SK-N-SH (cell line): ENCODE data around the gene WDR31. TPM values are rescaled to one million over a fixed set of nuclear protein-coding genes. Genes with fewer than 3 reads are reported as not detected.

Source experiments
- CTCF ChIA-PET: fragments of 300-600, 350-600 bp; formaldehyde crosslinking; extraction: SDS; loops from one replicate; lab custom pipeline; 2021; lab: Yijun Ruan, JAX
- POLR2A ChIA-PET: fragments of 350-600 bp; sonication (Branson Sonifier 250); formaldehyde crosslinking; extraction: SDS; loops from one replicate; lab custom pipeline; 2020; ENCODE audit warnings: antibody characterized with exemption, inconsistent platforms; lab: Yijun Ruan, JAX
- DNase-seq: peaks from one replicate; pipeline ENCODE4 v3.0.0; 2012
- H2AFZ ChIP-seq: fragments of 200-600 bp; sonication (generic); 2 replicates; pipeline ENCODE4 v1.8.1; 2016; ENCODE audit warnings: antibody characterized with exemption, mild to moderate bottlenecking, low read depth
- H3F3A ChIP-seq: fragments of 200-600 bp; sonication (generic); replicated peaks from 2 replicates; pipeline ENCODE3; 2016; ENCODE audit warnings: antibody characterized with exemption, mild to moderate bottlenecking; ENCODE audit not compliant: insufficient read depth
- H3K27ac ChIP-seq, 2 experiments: fragments of 200-500 bp in 1 of 2; fragments of 200-600 bp in 1 of 2; sonication (Bioruptor generic) in 1 of 2; sonication (generic), shearing (Covaris generic) in 1 of 2; 2 replicates each; pipeline versions ENCODE4 v1.5.1 to v1.6.1; 2014 to 2016; ENCODE audit warnings: low read depth in 2 of 2, inconsistent platforms in 1 of 2, low read length in 1 of 2, mild to moderate bottlenecking in 1 of 2, mixed read lengths in 1 of 2
- H3K27me3 ChIP-seq: fragments of 200-600 bp; sonication (generic), shearing (Covaris generic); 2 replicates; pipeline ENCODE4 v1.6.1; 2016; ENCODE audit warnings: mixed run types; ENCODE audit not compliant: insufficient read depth
- H3K36me3 ChIP-seq, 2 experiments: fragments of 200-500 bp in 1 of 2; fragments of 200-600 bp in 1 of 2; sonication (Bioruptor generic) in 1 of 2; sonication (generic) in 1 of 2; replicated peaks in 1 of 2; 2 replicates each; pipeline versions ENCODE3 to v1.5.1; 2014 to 2016; ENCODE audit warnings: low read length in 1 of 2, mild to moderate bottlenecking in 1 of 2; ENCODE audit not compliant: insufficient read depth in 2 of 2, control insufficient read depth in 1 of 2
- H3K4me1 ChIP-seq, 2 experiments: fragments of 200-500 bp in 1 of 2; fragments of 200-600 bp in 1 of 2; sonication (Bioruptor generic) in 1 of 2; sonication (generic), shearing (Covaris generic) in 1 of 2; 2 replicates each; pipeline versions ENCODE4 v1.5.1 to v1.6.1; 2014 to 2016; ENCODE audit warnings: low read depth in 1 of 2, low read length in 1 of 2, mixed run types in 1 of 2; ENCODE audit not compliant: insufficient read depth in 2 of 2, control insufficient read depth in 1 of 2
- H3K4me2 ChIP-seq: fragments of 200-600 bp; sonication (generic), shearing (Covaris generic); 2 replicates; pipeline ENCODE4 v1.6.1; 2017; ENCODE audit warnings: mixed run types
- H3K4me3 ChIP-seq, 2 experiments: fragments of 200-500 bp in 1 of 2; fragments of 200-600 bp in 1 of 2; sonication (Bioruptor generic) in 1 of 2; sonication (generic), shearing (Covaris generic) in 1 of 2; 2 replicates each; pipeline versions ENCODE4 v1.5.1 to v1.8.1; 2014 to 2016; ENCODE audit warnings: low read depth in 2 of 2, inconsistent platforms in 1 of 2, low read length in 1 of 2, mild to moderate bottlenecking in 1 of 2, mixed read lengths in 1 of 2, moderate library complexity in 1 of 2
- H3K79me2 ChIP-seq: fragments of 200-600 bp; sonication (generic); 2 replicates; pipeline ENCODE4 v1.8.1; 2017; ENCODE audit warnings: mild to moderate bottlenecking; ENCODE audit not compliant: insufficient read depth
- H3K9ac ChIP-seq: fragments of 200-600 bp; sonication (generic); 2 replicates; pipeline ENCODE4 v1.6.1; 2017; ENCODE audit warnings: mixed run types
- H3K9me2 ChIP-seq: fragments of 200-600 bp; sonication (generic); 2 replicates; pipeline ENCODE4 v1.6.1; 2017; ENCODE audit warnings: mixed run types
- H3K9me3 ChIP-seq: fragments of 200-600 bp; sonication (generic); 2 replicates; pipeline ENCODE4 v1.6.1; 2017; ENCODE audit warnings: mixed run types, mild to moderate bottlenecking, moderate library complexity
- H4K20me1 ChIP-seq: fragments of 200-600 bp; sonication (generic); 2 replicates; pipeline ENCODE4 v1.6.1; 2017; ENCODE audit warnings: mild to moderate bottlenecking, mixed run types; ENCODE audit not compliant: insufficient read depth
- CHD2 ChIP-seq: fragments of 150-350 bp; IDR thresholded peaks from 2 replicates; pipeline ENCODE4 v1.6.1; 2018; ENCODE audit warnings: low read length; ENCODE audit not compliant: partially characterized antibody
- FOXJ3 ChIP-seq: sonication (generic); formaldehyde crosslinking; IDR thresholded peaks from 2 replicates; pipeline ENCODE4 v1.5.1; 2020; ENCODE audit warnings: mild to moderate bottlenecking, missing genetic modification reagents
- GABPA ChIP-seq: IDR thresholded peaks from 2 replicates; pipeline ENCODE4 v1.4.0; 2012; ENCODE audit warnings: low read depth, mild to moderate bottlenecking
- GATA2 ChIP-seq: sonication (generic); formaldehyde crosslinking; IDR thresholded peaks from 2 replicates; pipeline ENCODE4 v1.5.0; 2020; ENCODE audit warnings: mild to moderate bottlenecking, missing genetic modification reagents
- JUND ChIP-seq: IDR thresholded peaks from 2 replicates; pipeline ENCODE4 v1.4.0; 2012
- MEF2A ChIP-seq: IDR thresholded peaks from 2 replicates; pipeline ENCODE4 v1.4.0; 2012; ENCODE audit warnings: low read depth, borderline replicate concordance
- MXI1 ChIP-seq: IDR thresholded peaks from 2 replicates; pipeline ENCODE4 v1.6.1; 2012; ENCODE audit warnings: mild to moderate bottlenecking, low read depth, low read length, improper control_type of control experiment
- NRF1 ChIP-seq: IDR thresholded peaks from 2 replicates; pipeline ENCODE4 v1.6.1; 2012; ENCODE audit warnings: low read depth, mild to moderate bottlenecking, low read length
- POLR2AphosphoS5 ChIP-seq: IDR thresholded peaks from 2 replicates; pipeline ENCODE4 v1.6.1; 2012; ENCODE audit warnings: low read depth, low read length
- RCOR1 ChIP-seq: fragments of 150-350 bp; IDR thresholded peaks from 2 replicates; pipeline ENCODE4 v1.6.1; 2017; ENCODE audit warnings: antibody characterized with exemption, low read length
- REST ChIP-seq: IDR thresholded peaks from 2 replicates; pipeline ENCODE4 v1.6.1; 2012; ENCODE audit warnings: mild to moderate bottlenecking, low read depth, low read length, moderate library complexity
- RFX5 ChIP-seq: IDR thresholded peaks from 2 replicates; pipeline ENCODE4 v1.6.1; 2012; ENCODE audit warnings: mild to moderate bottlenecking, improper control_type of control experiment, low read length
- TAF1 ChIP-seq: IDR thresholded peaks from 2 replicates; pipeline ENCODE4 v1.6.1; 2012; ENCODE audit warnings: low read depth, mild to moderate bottlenecking, low read length, moderate library complexity, borderline replicate concordance
- TEAD4 ChIP-seq: IDR thresholded peaks from 2 replicates; pipeline ENCODE4 v1.4.0; 2012; ENCODE audit warnings: mild to moderate bottlenecking, borderline replicate concordance; ENCODE audit not compliant: insufficient read depth
- YY1 ChIP-seq: IDR thresholded peaks from 2 replicates; pipeline ENCODE4 v1.4.0; 2012; ENCODE audit warnings: low read depth, mild to moderate bottlenecking
- WGBS: methylation state at CpG from one replicate; pipeline ENCODE4 v1.1.6; 2017; ENCODE audit warnings: low lambda C conversion rate; 5-methylcytosine and 5-hydroxymethylcytosine counted together
- polyA plus RNA-seq, 3 experiments: library from polyadenylated mRNA; depleted of rRNA; stranded (reverse); fragments of >200 nt; gene quantifications; 2 replicates each; pipeline ENCODE4 v1.2.3, GENCODE V29; 2012
- TF ChIP-seq, protein P1 (sequence below): IDR thresholded peaks from 2 replicates; pipeline ENCODE4 v1.4.0; 2012; ENCODE audit warnings: low read depth
- TF ChIP-seq, protein P2 (sequence below): fragments of 200-600 bp; sonication (generic); IDR thresholded peaks from 2 replicates; pipeline ENCODE4 v1.6.1; 2017; ENCODE audit warnings: antibody characterized with exemption, mild to moderate bottlenecking, moderate library complexity
- TF ChIP-seq, protein P3 (sequence below): IDR thresholded peaks from 2 replicates; pipeline ENCODE4 v1.4.0; 2012; ENCODE audit warnings: low read depth, borderline replicate concordance

The WDR31 gene
- polyA plus RNA-seq, 1 of the 3 experiments (the other 2 are of a cell fraction): 0.74 TPM

DNA sequence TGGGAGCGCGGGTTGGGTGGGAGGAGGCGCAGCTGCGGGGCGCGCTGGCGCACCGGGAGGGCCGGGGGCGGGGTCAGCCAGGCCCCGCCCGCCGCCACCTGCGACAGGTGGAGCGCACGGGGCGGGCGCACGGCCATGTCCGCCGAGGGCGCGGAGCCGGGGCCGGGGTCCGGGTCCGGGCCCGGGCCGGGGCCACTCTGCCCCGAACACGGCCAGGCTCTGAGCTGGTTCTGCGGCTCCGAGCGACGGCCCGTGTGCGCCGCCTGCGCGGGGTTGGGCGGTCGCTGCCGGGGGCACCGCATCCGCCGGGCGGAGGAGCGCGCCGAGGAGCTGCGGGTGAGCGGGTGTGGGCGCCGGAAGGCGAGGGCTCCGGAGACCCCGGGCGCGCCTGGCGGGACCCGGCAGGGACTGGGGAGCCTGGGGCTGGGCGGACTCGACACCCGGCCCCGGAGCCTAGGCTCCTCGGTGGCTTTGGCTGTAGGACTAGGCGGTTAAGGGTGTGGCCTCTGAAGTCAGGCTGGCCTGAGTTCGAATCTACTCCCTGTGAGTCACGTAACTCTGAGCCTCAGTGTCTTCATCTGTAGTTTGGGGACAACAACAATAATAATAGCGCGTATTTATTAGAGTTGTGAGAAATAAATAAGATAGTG is 9.5 kb upstream of the WDR31 start, which contains the start of gene BSPRY:
BSPRY (plus strand) TSS at position 97 of the 650 bp plus-strand sequence; CDS start at position 136, 39 bp downstream.
- Histone ChIP-seq H3K4me2 (peak within 1 kb of the TSS; percentile 55; the same call in 1 of the 2 replicates), H3K4me3 (peak within 1 kb of the TSS in 1 of 2 experiments; percentile 51; a peak in 2 of 4 replicates), H3K9me3 (no peaks in the 10 kb centered on the region), H3K9ac (no peak within 1 kb of the TSS), H3K36me3 (no peaks in the 10 kb centered on the region), H3K79me2 (no peaks in the 10 kb centered on the region), H3K27ac (no peak within 1 kb of the TSS), H3F3A (no peaks in the 10 kb centered on the region), H3K4me1 (peaks cover 0 to 13% of the 10 kb centered on the region in 2 experiments; a peak in 1 of 4 replicates), H3K27me3 (peaks cover 28% of the 10 kb centered on the region), H4K20me1 (no peaks in the 10 kb centered on the region), H3K9me2 (no peaks in the 10 kb centered on the region), H2AFZ (no peak within 1 kb of the TSS)
- no peak for TF ChIP-seq RCOR1
- no peak for TF ChIP-seq YY1
- no peak for TF ChIP-seq REST
- TF ChIP-seq CHD2: no peak
- no peak for TF ChIP-seq POLR2AphosphoS5
- TF ChIP-seq, protein P1, sequence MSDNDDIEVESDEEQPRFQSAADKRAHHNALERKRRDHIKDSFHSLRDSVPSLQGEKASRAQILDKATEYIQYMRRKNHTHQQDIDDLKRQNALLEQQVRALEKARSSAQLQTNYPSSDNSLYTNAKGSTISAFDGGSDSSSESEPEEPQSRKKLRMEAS: no peak
- no peak for TF ChIP-seq RFX5
- TF ChIP-seq, protein P2, sequence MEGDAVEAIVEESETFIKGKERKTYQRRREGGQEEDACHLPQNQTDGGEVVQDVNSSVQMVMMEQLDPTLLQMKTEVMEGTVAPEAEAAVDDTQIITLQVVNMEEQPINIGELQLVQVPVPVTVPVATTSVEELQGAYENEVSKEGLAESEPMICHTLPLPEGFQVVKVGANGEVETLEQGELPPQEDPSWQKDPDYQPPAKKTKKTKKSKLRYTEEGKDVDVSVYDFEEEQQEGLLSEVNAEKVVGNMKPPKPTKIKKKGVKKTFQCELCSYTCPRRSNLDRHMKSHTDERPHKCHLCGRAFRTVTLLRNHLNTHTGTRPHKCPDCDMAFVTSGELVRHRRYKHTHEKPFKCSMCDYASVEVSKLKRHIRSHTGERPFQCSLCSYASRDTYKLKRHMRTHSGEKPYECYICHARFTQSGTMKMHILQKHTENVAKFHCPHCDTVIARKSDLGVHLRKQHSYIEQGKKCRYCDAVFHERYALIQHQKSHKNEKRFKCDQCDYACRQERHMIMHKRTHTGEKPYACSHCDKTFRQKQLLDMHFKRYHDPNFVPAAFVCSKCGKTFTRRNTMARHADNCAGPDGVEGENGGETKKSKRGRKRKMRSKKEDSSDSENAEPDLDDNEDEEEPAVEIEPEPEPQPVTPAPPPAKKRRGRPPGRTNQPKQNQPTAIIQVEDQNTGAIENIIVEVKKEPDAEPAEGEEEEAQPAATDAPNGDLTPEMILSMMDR: no peak
- TF ChIP-seq MXI1: no peak
- ChIA-PET POLR2A (interaction anchor here (0.6 to 3.8 kb wide), 3 partner anchors 9 to 135 kb away, joined by 3 to 21 read pairs (median 5); partner anchors contain the start of genes CDC26, PRPF4 and WDR31), CTCF (interaction anchor here (1.1 to 2.1 kb wide), 6 partner anchors 9 to 76 kb away, joined by 3 to 6 read pairs (median 4); partner anchors contain the start of gene ALAD)
- WGBS: 19% methylated on average over 19 of the region's 71 CpGs
- DNase-seq: peak; percentile 84

DNA sequence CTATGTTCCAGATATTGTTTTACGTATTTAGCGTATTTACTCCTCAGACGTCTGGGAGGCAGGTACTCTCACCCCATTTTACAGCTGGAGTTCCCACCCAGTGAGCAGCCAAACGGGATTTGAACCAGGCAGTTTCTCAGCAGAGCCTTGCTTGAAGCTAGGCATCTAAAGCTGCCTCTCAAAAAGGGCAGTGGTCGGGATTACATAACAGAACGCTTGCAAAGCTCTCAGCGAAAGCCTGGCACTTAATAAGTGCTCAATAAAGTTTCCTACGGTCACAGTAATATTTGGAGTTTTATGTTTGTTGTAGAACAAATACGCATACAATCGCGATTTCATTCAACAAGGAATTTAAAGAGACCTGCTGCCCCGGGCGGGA is 9.0 kb upstream of the WDR31 start:
- Histone ChIP-seq H3K4me1 (peaks cover 0 to 14% of the 10 kb centered on the region in 2 experiments; a peak in 1 of 4 replicates), H3K27me3 (peaks cover 23% of the 10 kb centered on the region), H3K4me3 (peak overlapping the region in 1 of 2 experiments; percentile 51; a peak in 2 of 4 replicates), H3K9me2 (no peaks in the 10 kb centered on the region), H3K4me2 (no peak overlapping the region), H3K9ac (no peak overlapping the region), H3K36me3 (no peaks in the 10 kb centered on the region), H3F3A (no peaks in the 10 kb centered on the region), H2AFZ (no peak overlapping the region), H3K79me2 (no peaks in the 10 kb centered on the region), H3K9me3 (no peaks in the 10 kb centered on the region), H3K27ac (no peak overlapping the region), H4K20me1 (no peaks in the 10 kb centered on the region)
- no peak for DNase-seq
- 65% methylated on average over 13 of the region's 13 CpGs for WGBS
- ChIA-PET POLR2A (interaction anchor here (0.6 to 3.8 kb wide), 3 partner anchors 9 to 135 kb away, joined by 3 to 21 read pairs (median 5); partner anchors contain the start of genes CDC26, PRPF4 and WDR31), CTCF (interaction anchor here (1.1 to 2.1 kb wide), 5 partner anchors 9 to 75 kb away, joined by 3 to 6 read pairs (median 5); partner anchors contain the start of gene ALAD)
- no peak for TF ChIP-seq GABPA
- TF ChIP-seq, protein P3, sequence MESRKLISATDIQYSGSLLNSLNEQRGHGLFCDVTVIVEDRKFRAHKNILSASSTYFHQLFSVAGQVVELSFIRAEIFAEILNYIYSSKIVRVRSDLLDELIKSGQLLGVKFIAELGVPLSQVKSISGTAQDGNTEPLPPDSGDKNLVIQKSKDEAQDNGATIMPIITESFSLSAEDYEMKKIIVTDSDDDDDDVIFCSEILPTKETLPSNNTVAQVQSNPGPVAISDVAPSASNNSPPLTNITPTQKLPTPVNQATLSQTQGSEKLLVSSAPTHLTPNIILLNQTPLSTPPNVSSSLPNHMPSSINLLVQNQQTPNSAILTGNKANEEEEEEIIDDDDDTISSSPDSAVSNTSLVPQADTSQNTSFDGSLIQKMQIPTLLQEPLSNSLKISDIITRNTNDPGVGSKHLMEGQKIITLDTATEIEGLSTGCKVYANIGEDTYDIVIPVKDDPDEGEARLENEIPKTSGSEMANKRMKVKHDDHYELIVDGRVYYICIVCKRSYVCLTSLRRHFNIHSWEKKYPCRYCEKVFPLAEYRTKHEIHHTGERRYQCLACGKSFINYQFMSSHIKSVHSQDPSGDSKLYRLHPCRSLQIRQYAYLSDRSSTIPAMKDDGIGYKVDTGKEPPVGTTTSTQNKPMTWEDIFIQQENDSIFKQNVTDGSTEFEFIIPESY: no peak
- TF ChIP-seq TAF1: no peak
- no peak for TF ChIP-seq FOXJ3
- TF ChIP-seq NRF1: no peak
- TF ChIP-seq, protein P1: no peak
- TF ChIP-seq JUND: no peak
- no peak for TF ChIP-seq TEAD4
- no peak for TF ChIP-seq GATA2 (CRISPR knock-in tag)
- TF ChIP-seq MEF2A: no peak
